Endothelial cell of umbilical vein (primary cell): ENCODE data around the gene SDC3. TPM values are rescaled to one million over a fixed set of nuclear protein-coding genes. Genes with fewer than 3 reads are reported as not detected.

ENCODE experiments used
- BruUV-seq: library from RNA; stranded (reverse); fragments of 400-500 nt; replicated peaks from 2 replicates; lab custom pipeline; 2021; lab: Mats Ljungman, UMichigan
- CTCF ChIA-PET: fragments of 300-600, 350-600 bp; sonication (Branson Sonifier 250); formaldehyde crosslinking; loops from one replicate; lab custom pipeline; 2021; ENCODE audit warnings: antibody characterized with exemption, inconsistent platforms; lab: Charles Lee
- POLR2A ChIA-PET: fragments of 300-600, 350-600 bp; sonication (Branson Sonifier 250); formaldehyde crosslinking; loops from one replicate; lab custom pipeline; 2021; ENCODE audit warnings: antibody characterized with exemption, inconsistent platforms; lab: Charles Lee
- DNase-seq: peaks from one replicate; pipeline ENCODE4 v3.0.0-alpha.2; 2011; ENCODE audit warnings: low read depth, low spot score
- FAIRE-seq: peaks from 2 replicates; lab custom pipeline; 2011; peaks lifted over from hg19 to GRCh38; lab: Jason Lieb, UNC
- H2AFZ ChIP-seq: 2 replicates; pipeline ENCODE4 v1.6.0; 2012; ENCODE audit warnings: low read depth, low read length, control low read depth, inconsistent platforms
- H3K27ac ChIP-seq: 2 replicates; pipeline ENCODE4 v1.5.1; 2011; ENCODE audit warnings: low read depth, mild to moderate bottlenecking, control low read depth, low read length, moderate library complexity; ENCODE audit not compliant: insufficient read depth
- H3K27me3 ChIP-seq, 2 experiments: 2 replicates each; pipeline versions ENCODE4 v1.6.0 to v1.6.1; 2011; ENCODE audit warnings: low read length in 2 of 2, mixed read lengths in 1 of 2; ENCODE audit not compliant: control insufficient read depth in 2 of 2, insufficient read depth in 2 of 2
- H3K36me3 ChIP-seq, 2 experiments: 2 replicates in 1 of 2; 3 replicates in 1 of 2; pipeline ENCODE4 v1.5.1; 2011; ENCODE audit warnings: low read length in 2 of 2, mild to moderate bottlenecking in 1 of 2, moderate library complexity in 1 of 2; ENCODE audit not compliant: control insufficient read depth in 2 of 2, insufficient read depth in 2 of 2; ENCODE audit errors: extremely low read depth in 1 of 2
- H3K4me1 ChIP-seq: 3 replicates; pipeline ENCODE4 v1.5.1; 2011; ENCODE audit warnings: mild to moderate bottlenecking, low read length; ENCODE audit not compliant: control insufficient read depth, insufficient read depth; ENCODE audit errors: extremely low read depth
- H3K4me2 ChIP-seq: 2 replicates; pipeline ENCODE4 v1.6.1; 2011; ENCODE audit warnings: low read length, control low read depth, mixed read lengths; ENCODE audit not compliant: insufficient read depth
- H3K4me3 ChIP-seq, 3 experiments: fragments of 200-600 bp in 1 of 3; sonication (generic), shearing (Covaris generic) in 1 of 3; replicated peaks in 1 of 3; 2 replicates each; pipeline ENCODE4 v1.5.1; 2011 to 2016; ENCODE audit warnings: control low read depth in 3 of 3, low read length in 3 of 3, mild to moderate bottlenecking in 2 of 3, inconsistent platforms in 1 of 3, low read depth in 1 of 3, moderate library complexity in 1 of 3; ENCODE audit not compliant: insufficient read depth in 1 of 3
- H3K79me2 ChIP-seq: 2 replicates; pipeline ENCODE4 v1.6.0; 2012; ENCODE audit warnings: low read length, inconsistent platforms; ENCODE audit not compliant: control insufficient read depth, insufficient read depth
- H3K9ac ChIP-seq: replicated peaks from 2 replicates; pipeline ENCODE3; 2011; ENCODE audit warnings: low read length, control low read depth; ENCODE audit not compliant: insufficient read depth; ENCODE audit errors: extremely low read depth
- H3K9me1 ChIP-seq: replicated peaks from 3 replicates; pipeline ENCODE4 v1.6.0; 2011; ENCODE audit warnings: mild to moderate bottlenecking, low read length; ENCODE audit not compliant: control insufficient read depth, insufficient read depth; ENCODE audit errors: extremely low read depth
- H3K9me3 ChIP-seq: replicated peaks from 2 replicates; pipeline ENCODE4 v1.5.1; 2012; ENCODE audit warnings: low read length, inconsistent platforms; ENCODE audit not compliant: control insufficient read depth, insufficient read depth
- H4K20me1 ChIP-seq: replicated peaks from 2 replicates; pipeline ENCODE3; 2011; ENCODE audit warnings: mild to moderate bottlenecking, low read length; ENCODE audit not compliant: control insufficient read depth, insufficient read depth; ENCODE audit errors: extremely low read depth
- CTCF ChIP-seq, 2 donors: IDR thresholded peaks; 1 replicate in 1 of 2; 2 replicates in 1 of 2; pipeline ENCODE4 v1.5.1; 2011; ENCODE audit warnings: low read length in 2 of 2, mild to moderate bottlenecking in 2 of 2, moderate library complexity in 2 of 2, control low read depth in 1 of 2, inconsistent platforms in 1 of 2, low read depth in 1 of 2; ENCODE audit not compliant: insufficient read depth in 1 of 2; ENCODE audit errors: extremely low read depth in 1 of 2
- EZH2 ChIP-seq: IDR thresholded peaks from 2 replicates; pipeline ENCODE4 v1.6.1; 2012; ENCODE audit warnings: borderline replicate concordance, low read depth, mild to moderate bottlenecking, moderate library complexity, low read length, inconsistent platforms; ENCODE audit not compliant: severe bottlenecking
- FOS ChIP-seq: IDR thresholded peaks from 2 replicates; pipeline ENCODE4 v1.6.1; 2011; ENCODE audit warnings: mild to moderate bottlenecking, low read length, moderate library complexity, borderline replicate concordance; ENCODE audit not compliant: insufficient read depth
- GATA2 ChIP-seq: IDR thresholded peaks from 2 replicates; pipeline ENCODE4 v1.7.0; 2011; ENCODE audit warnings: low read depth, mild to moderate bottlenecking, moderate library complexity, mixed read lengths, low read length; ENCODE audit not compliant: insufficient read length, insufficient read depth
- JUN ChIP-seq: IDR thresholded peaks from 2 replicates; pipeline ENCODE4 v1.6.1; 2011; ENCODE audit warnings: borderline replicate concordance, low read depth; ENCODE audit not compliant: insufficient read length, insufficient read depth
- MAX ChIP-seq: IDR thresholded peaks from 2 replicates; pipeline ENCODE4 v1.6.1; 2011; ENCODE audit not compliant: insufficient read depth, insufficient read length
- POLR2A ChIP-seq: IDR thresholded peaks from 2 replicates; pipeline ENCODE4 v1.6.1; 2012; ENCODE audit warnings: low read depth, mild to moderate bottlenecking, control low read depth, low read length
- POLR2AphosphoS5 ChIP-seq: IDR thresholded peaks from 2 replicates; pipeline ENCODE4 v1.6.1; 2012; ENCODE audit warnings: low read depth, mild to moderate bottlenecking, control low read depth, low read length, moderate library complexity; ENCODE audit not compliant: insufficient read depth
- dilution Hi-C: fragments of 300-500 bp; cut with MboI; formaldehyde crosslinking; loops from one replicate; pipeline ENCODE4 v1.15.0; 2019; ENCODE audit warnings: low sequenced_read_pairs; ENCODE audit not compliant: extremely low pct_ligation_motif_present
- intact Hi-C: fragments of 100-400 bp; cut with micrococcal nuclease; formaldehyde crosslinking; loops from one replicate; pipeline ENCODE4 v1.10.0; 2022
- polyA plus RNA-seq, 4 experiments: library from polyadenylated mRNA; depleted of rRNA in 3 of 4; stranded (reverse) in 3 of 4; unstranded in 1 of 4; fragments of >200 nt; gene quantifications; 2 replicates each; pipeline versions ENCODE4 v1.2.1 to v1.2.3, GENCODE V29; 2011 to 2012; ENCODE audit warnings: missing spikeins in 1 of 4
- total RNA-seq: library from RNA; stranded (reverse); gene quantifications from 2 replicates; pipeline ENCODE4 v1.2.3, GENCODE V29; 2021

Gene SDC3
- total and polyA plus RNA-seq, 2 donors (not counting 3 experiments of a cell fraction or from before 2014, with no cell fraction given), result 7.1 to 25.9 TPM

GRCh38 chr1:30872033-30872947 is 36.3 kb downstream of the SDC3 start:
- H3K9ac ChIP-seq, result no peak overlapping the region
- H3K36me3 ChIP-seq, result peaks cover 0 to 6% of the 10 kb centered on the region in 2 experiments
- no peak overlapping the region for H3K27ac ChIP-seq
- H3K9me3 ChIP-seq, result no peaks in the 10 kb centered on the region
- ChIA-PET CTCF (interaction anchor here (0.8 kb wide), 1 partner anchor 92 kb away, joined by 3 read pairs; no protein-coding TSS in a partner anchor), POLR2A (no interaction called here)
- TF ChIP-seq JUN (no peak), POLR2AphosphoS5 (no peak), MAX (no peak), GATA2 (no peak), FOS (no peak), POLR2A (no peak), CTCF (IDR thresholded peaks at IDR 0.05; ENCODE audit: extremely low read depth in 1 of 2, insufficient read depth in 1 of 2, low read depth in 1 of 2, low read length in 2 of 2) (no peak), EZH2 (no peak)
- H3K4me2 ChIP-seq, result no peak overlapping the region
- no peaks in the 10 kb centered on the region for H3K27me3 ChIP-seq
- FAIRE-seq, result no peak
- DNase-seq, result no peak
- H3K4me1 ChIP-seq, result peaks cover under 1% of the 10 kb centered on the region
- H4K20me1 ChIP-seq, result no peaks in the 10 kb centered on the region
- no peak overlapping the region for H2AFZ ChIP-seq
- dilution Hi-C loops, result no loop called here
- H3K79me2 ChIP-seq, result no peaks in the 10 kb centered on the region
- H3K9me1 ChIP-seq, result no peaks in the 10 kb centered on the region
- TSS peak; percentile 39 for BruUV-seq
- no peak overlapping the region for H3K4me3 ChIP-seq
- intact Hi-C loops, result no loop called here
